H1 (cell line): ENCODE data around the gene ROBO4. TPM values are rescaled to one million over a fixed set of nuclear protein-coding genes. Genes with fewer than 3 reads are reported as not detected.

Source experiments
- CTCF ChIA-PET: fragments of 300-600 bp; sonication (Branson Sonifier 250); formaldehyde crosslinking; loops from one replicate; lab custom pipeline; 2021; ENCODE audit not compliant: partially characterized antibody; lab: Charles Lee
- POLR2A ChIA-PET: fragments of 300-600 bp; sonication (Branson Sonifier 250); formaldehyde crosslinking; loops from one replicate; lab custom pipeline; 2021; ENCODE audit warnings: inconsistent platforms; ENCODE audit not compliant: partially characterized antibody; lab: Charles Lee
- DNase-seq, 2 experiments: peaks; one replicate each; pipeline versions ENCODE4 v3.0.0 to v3.0.0-alpha.2; 2010 to 2022; ENCODE audit warnings: low spot score in 2 of 2, low read depth in 1 of 2, mixed read lengths in 1 of 2
- FAIRE-seq: peaks from 2 replicates; lab custom pipeline; 2011; peaks lifted over from hg19 to GRCh38; lab: Jason Lieb, UNC
- H2AFZ ChIP-seq: 2 replicates; pipeline ENCODE4 v1.8.1; 2012; ENCODE audit warnings: low read length, inconsistent platforms
- H2AK5ac ChIP-seq: 2 replicates; pipeline ENCODE4 v1.6.1; 2013; ENCODE audit warnings: low read depth, low read length
- H2BK120ac ChIP-seq: replicated peaks from 2 replicates; pipeline ENCODE3; 2013; ENCODE audit warnings: low read depth, low read length, inconsistent platforms
- H2BK12ac ChIP-seq: 2 replicates; pipeline ENCODE4 v1.6.1; 2013; ENCODE audit warnings: low read depth, low read length
- H2BK15ac ChIP-seq: 2 replicates; pipeline ENCODE4 v1.6.1; 2013; ENCODE audit warnings: low read length
- H2BK20ac ChIP-seq: 2 replicates; pipeline ENCODE4 v1.6.1; 2013; ENCODE audit warnings: low read length
- H2BK5ac ChIP-seq: 2 replicates; pipeline ENCODE4 v1.6.1; 2013; ENCODE audit warnings: low read depth, low read length
- H3K14ac ChIP-seq: 2 replicates; pipeline ENCODE4 v1.6.1; 2013; ENCODE audit warnings: inconsistent platforms; ENCODE audit not compliant: insufficient read length
- H3K18ac ChIP-seq: 2 replicates; pipeline ENCODE4 v1.6.1; 2013; ENCODE audit warnings: low read length; ENCODE audit errors: extremely low read depth
- H3K23ac ChIP-seq: 2 replicates; pipeline ENCODE4 v1.6.1; 2013; ENCODE audit warnings: inconsistent platforms; ENCODE audit not compliant: insufficient read length
- H3K23me2 ChIP-seq: 2 replicates; pipeline ENCODE4 v1.6.1; 2013; ENCODE audit warnings: low read depth, low read length
- H3K27ac ChIP-seq: 2 replicates; pipeline ENCODE4 v1.6.1; 2011; ENCODE audit warnings: low read depth, low read length, inconsistent platforms
- H3K27me3 ChIP-seq, 4 experiments: replicated peaks in 1 of 4; 1 replicate in 1 of 4; 2 replicates in 3 of 4; pipeline versions ENCODE4 v1.6.1 to v1.8.1; 2011 to 2013; ENCODE audit warnings: low read length in 3 of 4, mild to moderate bottlenecking in 3 of 4, inconsistent platforms in 2 of 4, mixed read lengths in 2 of 4, moderate library complexity in 1 of 4; ENCODE audit not compliant: control insufficient read depth in 3 of 4, insufficient read depth in 3 of 4; ENCODE audit errors: extremely low read depth in 1 of 4
- H3K36me3 ChIP-seq, 4 experiments: 2 replicates each; pipeline versions ENCODE4 v1.6.1 to v1.8.1; 2011 to 2013; ENCODE audit warnings: mild to moderate bottlenecking in 4 of 4, low read length in 3 of 4, moderate library complexity in 2 of 4, control low read depth in 1 of 4, inconsistent platforms in 1 of 4; ENCODE audit not compliant: insufficient read depth in 4 of 4, control insufficient read depth in 2 of 4
- H3K4ac ChIP-seq: replicated peaks from 2 replicates; pipeline ENCODE3; 2013; ENCODE audit warnings: low read length, low read depth, mixed read lengths, inconsistent platforms; ENCODE audit not compliant: insufficient read length
- H3K4me1 ChIP-seq, 4 experiments: replicated peaks in 1 of 4; 1 replicate in 1 of 4; 2 replicates in 3 of 4; pipeline versions ENCODE4 v1.6.1 to v1.8.1; 2011 to 2013; ENCODE audit warnings: low read length in 3 of 4, inconsistent platforms in 2 of 4, mixed read lengths in 1 of 4; ENCODE audit not compliant: insufficient read depth in 4 of 4, control insufficient read depth in 3 of 4
- H3K4me2 ChIP-seq, 2 experiments: 2 replicates each; pipeline versions ENCODE4 v1.6.1 to v1.8.1; 2011 to 2013; ENCODE audit warnings: low read depth in 2 of 2, low read length in 2 of 2, control low read depth in 1 of 2, inconsistent platforms in 1 of 2, mild to moderate bottlenecking in 1 of 2; ENCODE audit not compliant: insufficient read depth in 1 of 2
- H3K4me3 ChIP-seq, 4 experiments: fragments of 200-600, 300-600 bp in 1 of 4; sonication (generic), shearing (Covaris generic), sonication (Bioruptor Twin) in 1 of 4; 2 replicates each; pipeline versions ENCODE4 v1.5.1 to v1.8.1; 2011 to 2016; ENCODE audit warnings: low read length in 4 of 4, low read depth in 3 of 4, control low read depth in 2 of 4, inconsistent platforms in 2 of 4, mild to moderate bottlenecking in 2 of 4, mixed read lengths in 1 of 4, moderate library complexity in 1 of 4; ENCODE audit not compliant: insufficient read depth in 2 of 4; ENCODE audit errors: extremely low read depth in 1 of 4
- H3K56ac ChIP-seq: replicated peaks from 2 replicates; pipeline ENCODE3; 2013; ENCODE audit warnings: low read depth, mild to moderate bottlenecking, mixed read lengths, low read length, inconsistent platforms; ENCODE audit not compliant: insufficient read length
- H3K79me1 ChIP-seq: 2 replicates; pipeline ENCODE4 v1.6.1; 2013; ENCODE audit warnings: low read depth, low read length, control low read depth
- H3K79me2 ChIP-seq, 2 experiments: 2 replicates each; pipeline versions ENCODE4 v1.6.1 to v1.8.1; 2012 to 2013; ENCODE audit warnings: low read length in 2 of 2, mild to moderate bottlenecking in 2 of 2, inconsistent platforms in 1 of 2; ENCODE audit not compliant: insufficient read depth in 2 of 2, control insufficient read depth in 1 of 2
- H3K9ac ChIP-seq, 4 experiments: replicated peaks in 1 of 4; 1 replicate in 1 of 4; 2 replicates in 3 of 4; pipeline versions ENCODE4 v1.6.1 to v1.8.1; 2011 to 2013; ENCODE audit warnings: low read depth in 3 of 4, low read length in 3 of 4, control low read depth in 2 of 4, mild to moderate bottlenecking in 2 of 4, moderate library complexity in 2 of 4, inconsistent platforms in 1 of 4; ENCODE audit errors: extremely low read depth in 1 of 4
- H3K9me3 ChIP-seq, 2 experiments: 2 replicates each; pipeline versions ENCODE4 v1.6.1 to v1.8.1; 2012 to 2013; ENCODE audit warnings: mild to moderate bottlenecking in 2 of 2, moderate library complexity in 2 of 2, control low read depth in 1 of 2, inconsistent platforms in 1 of 2, low read depth in 1 of 2, low read length in 1 of 2, mixed read lengths in 1 of 2; ENCODE audit not compliant: insufficient read depth in 2 of 2
- H4K20me1 ChIP-seq, 2 experiments: replicated peaks in 1 of 2; 2 replicates each; pipeline versions ENCODE3 to v1.8.1; 2011 to 2013; ENCODE audit warnings: inconsistent platforms in 2 of 2, low read length in 2 of 2, mild to moderate bottlenecking in 1 of 2; ENCODE audit not compliant: insufficient read depth in 2 of 2, control insufficient read depth in 1 of 2
- H4K5ac ChIP-seq: 2 replicates; pipeline ENCODE4 v1.6.1; 2013; ENCODE audit warnings: low read length, low read depth, mixed read lengths, inconsistent platforms; ENCODE audit not compliant: insufficient read length
- H4K8ac ChIP-seq: 2 replicates; pipeline ENCODE4 v1.8.0; 2013; ENCODE audit warnings: mild to moderate bottlenecking, moderate library complexity, low read length, inconsistent platforms; ENCODE audit not compliant: insufficient read depth; ENCODE audit errors: extremely low read depth
- H4K91ac ChIP-seq: replicated peaks from 2 replicates; pipeline ENCODE3; 2013; ENCODE audit warnings: low read length, mixed read lengths, inconsistent platforms; ENCODE audit not compliant: insufficient read length
- CBX5 ChIP-seq: fragments of 300-800, 300-1000 bp; sonication (generic); IDR thresholded peaks from 2 replicates; pipeline ENCODE4 v1.7.1; 2016; ENCODE audit warnings: antibody characterized with exemption, low read length, low read depth
- CTBP2 ChIP-seq: IDR thresholded peaks from 2 replicates; pipeline ENCODE4 v1.7.0; 2011; ENCODE audit warnings: borderline replicate concordance, mild to moderate bottlenecking, moderate library complexity, mixed read lengths, low read length; ENCODE audit not compliant: insufficient read depth, insufficient read length
- WGBS, 2 experiments: shearing (Covaris generic) in 1 of 2; methylation state at CpG; one replicate each; pipeline versions ENCODE4 v1.1.6 to v1.1.7; 2013 to 2015; ENCODE audit warnings: low lambda C conversion rate in 2 of 2, mixed read lengths in 2 of 2, inconsistent platforms in 1 of 2, low coverage in 1 of 2, missing lambda C conversion rate in 1 of 2; ENCODE audit not compliant: insufficient replicate concordance in 2 of 2, insufficient coverage in 1 of 2, insufficient read length in 1 of 2; ENCODE audit errors: extremely low coverage in 1 of 2, missing lambda C conversion rate in 1 of 2; 5-methylcytosine and 5-hydroxymethylcytosine counted together
- polyA plus RNA-seq, 7 experiments: library from polyadenylated mRNA; depleted of rRNA in 3 of 7; stranded (reverse) in 5 of 7; unstranded in 2 of 7; fragments of >200 nt in 5 of 7; fragments of 200-250 nt in 2 of 7; gene quantifications; 1 replicate in 5 of 7; 2 replicates in 1 of 7; 4 replicates in 1 of 7; pipeline versions ENCODE4 v1.2.1 to v1.2.3, GENCODE V29; 2011 to 2013; ENCODE audit warnings: missing spikeins in 2 of 7, mixed read lengths in 2 of 7
- total RNA-seq: library from RNA; stranded (reverse); fragmentation: NEBNext Ultra II Directional; extraction: Animal tissue kit (Norgen Biotek cat#: 25700); gene quantifications from 2 replicates; pipeline ENCODE4 v1.2.1, GENCODE V29; 2021

The ROBO4 gene
- total and polyA plus RNA-seq, 2 of the 8 experiments (the other 6 are each of a cell fraction or from before 2014, with no cell fraction given): 0.03 TPM; not detected in 1

GRCh38 chr11:124890151-124890550 is 7.5 kb downstream of the ROBO4 start:
- no peaks in the 10 kb centered on the region for H3K79me1 ChIP-seq
- DNase-seq (no peak), FAIRE-seq (no peak)
- no peaks in the 10 kb centered on the region for H4K20me1 ChIP-seq
- H3K79me2 ChIP-seq: no peaks in the 10 kb centered on the region
- no peaks in the 10 kb centered on the region; a peak in 1 of 7 replicates for H3K4me1 ChIP-seq
- TF ChIP-seq CTBP2 (no peak), CBX5 (no peak)
- WGBS, 2 experiments: 78% methylated on average over 2 of the region's 2 CpGs; no CpG with 5 or more reads in 1 of the 2 experiments
- H2BK120ac ChIP-seq: no peak overlapping the region
- CTCF ChIA-PET: interaction anchor here (0.8 to 4.8 kb wide), 5 partner anchors 8 to 549 kb away, joined by 3 to 22 read pairs (median 6); no protein-coding TSS in a partner anchor
- H3K9ac ChIP-seq: no peak overlapping the region
- H3K14ac ChIP-seq: no peak overlapping the region
- no peak overlapping the region for H3K4ac ChIP-seq
- no peaks in the 10 kb centered on the region for H3K23me2 ChIP-seq
- POLR2A ChIA-PET: no interaction called here
- H2BK15ac ChIP-seq: no peak overlapping the region
- peaks cover 0 to 3% (median under 1%) of the 10 kb centered on the region in 4 experiments; a peak in 2 of 7 replicates for H3K27me3 ChIP-seq
- no peak overlapping the region for H4K5ac ChIP-seq
- H3K56ac ChIP-seq: no peak overlapping the region
- H2AK5ac ChIP-seq: no peak overlapping the region
- H3K27ac ChIP-seq: no peak overlapping the region
- H4K8ac ChIP-seq: no peak overlapping the region
- no peak overlapping the region for H3K4me3 ChIP-seq
- no peaks in the 10 kb centered on the region for H3K36me3 ChIP-seq
- H2AFZ ChIP-seq: no peak overlapping the region
- no peak overlapping the region for H4K91ac ChIP-seq
- no peak overlapping the region for H3K23ac ChIP-seq
- no peak overlapping the region for H3K4me2 ChIP-seq
- no peak overlapping the region for H3K18ac ChIP-seq
- no peaks in the 10 kb centered on the region for H3K9me3 ChIP-seq
- H2BK5ac ChIP-seq: no peak overlapping the region
- H2BK20ac ChIP-seq: no peak overlapping the region
- H2BK12ac ChIP-seq: no peak overlapping the region
